Measurements from ENCODE around the gene ADAM23.
A peak's percentile ranks its signal among the peaks of the same experiment; 100 is the strongest.

Gene ADAM23

GRCh38 chr2:206457188-206457634 lies 13.9 kb downstream of the ADAM23 start:
- in situ Hi-C loops (cut with HindIII; ENCODE audit: low sequenced_read_pairs): no loop called here
- no peak overlapping the region for H3K4me3 ChIP-seq (ENCODE audit: low read depth, low read length)
- DNase-seq (ENCODE audit: low read depth): peak; percentile 65
- TF ChIP-seq CTCF (IDR thresholded peaks at IDR 0.05; ENCODE audit: low read depth, low read length, missing control alignments): no peak

- no peak overlapping the region for H3K4me3 ChIP-seq (ENCODE audit: low read depth, low read length)
- no peak for TF ChIP-seq CTCF (IDR thresholded peaks at IDR 0.05; ENCODE audit: low read depth, low read length, missing control alignments)
- no peak for DNase-seq (ENCODE audit: low read depth)
- in situ Hi-C loops (cut with HindIII; ENCODE audit: low sequenced_read_pairs): no loop called here
These were observed 19.0 kb downstream of the ADAM23 start for GRCh38 chr2:206462240-206462854.

GRCh38 chr2:206463685-206464084 lies 20.4 kb downstream of the ADAM23 start:
- no peak for DNase-seq (ENCODE audit: low read depth)
- no peak for TF ChIP-seq CTCF (IDR thresholded peaks at IDR 0.05; ENCODE audit: low read depth, low read length, missing control alignments)
- in situ Hi-C loops (cut with HindIII; ENCODE audit: low sequenced_read_pairs): no loop called here
- no peak overlapping the region for H3K4me3 ChIP-seq (ENCODE audit: low read depth, low read length)

- DNase-seq (ENCODE audit: low read depth): no peak
- in situ Hi-C loops (cut with HindIII; ENCODE audit: low sequenced_read_pairs): no loop called here
- no peak for TF ChIP-seq CTCF (IDR thresholded peaks at IDR 0.05; ENCODE audit: low read depth, low read length, missing control alignments)
- H3K4me3 ChIP-seq (ENCODE audit: low read depth, low read length): no peak overlapping the region
These were observed 21.3 kb downstream of the ADAM23 start for GRCh38 chr2:206464597-206464996.

GRCh38 chr2:206471524-206472062 lies 28.3 kb downstream of the ADAM23 start:
- in situ Hi-C loops (cut with HindIII; ENCODE audit: low sequenced_read_pairs): no loop called here
- H3K4me3 ChIP-seq (ENCODE audit: low read depth, low read length): no peak overlapping the region
- TF ChIP-seq CTCF (IDR thresholded peaks at IDR 0.05; ENCODE audit: low read depth, low read length, missing control alignments): no peak
- no peak for DNase-seq (ENCODE audit: low read depth)

GRCh38 chr2:206472094-206472493 lies 28.8 kb downstream of the ADAM23 start:
- TF ChIP-seq CTCF (IDR thresholded peaks at IDR 0.05; ENCODE audit: low read depth, low read length, missing control alignments): no peak
- no peak overlapping the region for H3K4me3 ChIP-seq (ENCODE audit: low read depth, low read length)
- DNase-seq (ENCODE audit: low read depth): no peak
- in situ Hi-C loops (cut with HindIII; ENCODE audit: low sequenced_read_pairs): no loop called here

Data from astrocyte of the cerebellum (primary cell).